Measurements from ENCODE around the gene NAT14. TPM values are rescaled to one million over a fixed set of nuclear protein-coding genes. Genes with fewer than 3 reads are reported as not detected.
A peak's percentile ranks its signal among the peaks of the same experiment; 100 is the strongest.

The NAT14 gene
- total RNA-seq, 1 experiment from 2014 or later, result 87.7 TPM

DNA sequence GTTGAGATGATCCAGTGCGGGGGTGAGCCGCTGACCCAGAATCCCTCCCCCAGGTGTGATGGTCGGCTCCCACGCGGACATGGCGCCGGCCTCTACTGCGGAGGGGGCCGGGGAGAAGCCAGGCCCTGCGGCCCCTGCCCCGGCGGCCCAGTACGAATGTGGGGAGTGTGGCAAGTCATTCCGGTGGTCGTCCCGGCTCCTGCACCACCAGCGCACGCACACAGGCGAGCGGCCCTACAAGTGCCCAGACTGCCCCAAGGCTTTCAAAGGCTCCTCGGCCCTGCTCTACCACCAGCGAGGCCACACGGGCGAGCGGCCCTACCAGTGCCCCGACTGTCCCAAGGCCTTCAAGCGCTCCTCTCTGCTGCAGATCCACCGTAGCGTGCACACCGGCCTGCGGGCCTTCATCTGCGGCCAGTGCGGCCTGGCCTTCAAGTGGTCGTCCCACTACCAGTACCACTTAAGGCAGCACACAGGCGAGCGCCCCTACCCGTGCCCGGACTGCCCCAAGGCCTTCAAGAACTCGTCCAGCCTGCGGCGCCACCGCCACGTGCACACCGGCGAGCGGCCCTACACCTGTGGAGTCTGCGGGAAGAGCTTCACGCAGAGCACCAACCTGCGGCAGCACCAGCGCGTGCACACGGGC, 3.7 kb upstream of the NAT14 start (continued):
- TF ChIP-seq, protein P1, sequence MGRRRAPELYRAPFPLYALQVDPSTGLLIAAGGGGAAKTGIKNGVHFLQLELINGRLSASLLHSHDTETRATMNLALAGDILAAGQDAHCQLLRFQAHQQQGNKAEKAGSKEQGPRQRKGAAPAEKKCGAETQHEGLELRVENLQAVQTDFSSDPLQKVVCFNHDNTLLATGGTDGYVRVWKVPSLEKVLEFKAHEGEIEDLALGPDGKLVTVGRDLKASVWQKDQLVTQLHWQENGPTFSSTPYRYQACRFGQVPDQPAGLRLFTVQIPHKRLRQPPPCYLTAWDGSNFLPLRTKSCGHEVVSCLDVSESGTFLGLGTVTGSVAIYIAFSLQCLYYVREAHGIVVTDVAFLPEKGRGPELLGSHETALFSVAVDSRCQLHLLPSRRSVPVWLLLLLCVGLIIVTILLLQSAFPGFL (CRISPR knock-in tag; IDR thresholded peaks at IDR 0.05; ENCODE audit: borderline replicate concordance), result no peak

DNA sequence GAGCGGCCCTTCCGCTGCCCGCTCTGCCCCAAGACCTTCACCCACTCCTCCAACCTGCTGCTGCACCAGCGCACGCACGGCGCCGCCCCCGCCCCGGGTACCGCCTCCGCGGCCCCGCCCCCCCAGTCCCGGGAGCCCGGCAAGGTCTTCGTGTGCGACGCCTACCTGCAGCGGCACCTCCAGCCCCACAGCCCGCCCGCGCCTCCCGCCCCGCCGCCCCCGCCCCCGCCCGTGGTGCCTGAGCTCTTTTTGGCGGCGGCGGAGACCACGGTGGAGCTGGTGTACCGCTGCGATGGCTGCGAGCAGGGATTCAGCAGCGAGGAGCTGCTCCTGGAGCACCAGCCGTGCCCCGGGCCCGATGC, 3.2 kb upstream of the NAT14 start:
- Mint-ChIP-seq H3K27me3 (ENCODE audit: low read depth) (no peaks in the 10 kb centered on the region), H3K9me3 (no peaks in the 10 kb centered on the region), H3K4me3 (peak overlapping the region; percentile 25; the same call in 1 of the 2 replicates), H3K4me1 (peaks cover 20% of the 10 kb centered on the region), H3K36me3 (no peaks in the 10 kb centered on the region), H3K27ac (no peak overlapping the region)
- DNase-seq (ENCODE audit: low spot score) (no peak), ATAC-seq (peak; percentile 7; the same call in 1 of the 2 replicates)
- ChIA-PET POLR2A (no interaction called here), CTCF (interaction anchor here (0.6 to 13.5 kb wide), 4 partner anchors 14 to 125 kb away, joined by 3 to 96 read pairs (median 8); no protein-coding TSS in a partner anchor)
- TF ChIP-seq, protein P2, sequence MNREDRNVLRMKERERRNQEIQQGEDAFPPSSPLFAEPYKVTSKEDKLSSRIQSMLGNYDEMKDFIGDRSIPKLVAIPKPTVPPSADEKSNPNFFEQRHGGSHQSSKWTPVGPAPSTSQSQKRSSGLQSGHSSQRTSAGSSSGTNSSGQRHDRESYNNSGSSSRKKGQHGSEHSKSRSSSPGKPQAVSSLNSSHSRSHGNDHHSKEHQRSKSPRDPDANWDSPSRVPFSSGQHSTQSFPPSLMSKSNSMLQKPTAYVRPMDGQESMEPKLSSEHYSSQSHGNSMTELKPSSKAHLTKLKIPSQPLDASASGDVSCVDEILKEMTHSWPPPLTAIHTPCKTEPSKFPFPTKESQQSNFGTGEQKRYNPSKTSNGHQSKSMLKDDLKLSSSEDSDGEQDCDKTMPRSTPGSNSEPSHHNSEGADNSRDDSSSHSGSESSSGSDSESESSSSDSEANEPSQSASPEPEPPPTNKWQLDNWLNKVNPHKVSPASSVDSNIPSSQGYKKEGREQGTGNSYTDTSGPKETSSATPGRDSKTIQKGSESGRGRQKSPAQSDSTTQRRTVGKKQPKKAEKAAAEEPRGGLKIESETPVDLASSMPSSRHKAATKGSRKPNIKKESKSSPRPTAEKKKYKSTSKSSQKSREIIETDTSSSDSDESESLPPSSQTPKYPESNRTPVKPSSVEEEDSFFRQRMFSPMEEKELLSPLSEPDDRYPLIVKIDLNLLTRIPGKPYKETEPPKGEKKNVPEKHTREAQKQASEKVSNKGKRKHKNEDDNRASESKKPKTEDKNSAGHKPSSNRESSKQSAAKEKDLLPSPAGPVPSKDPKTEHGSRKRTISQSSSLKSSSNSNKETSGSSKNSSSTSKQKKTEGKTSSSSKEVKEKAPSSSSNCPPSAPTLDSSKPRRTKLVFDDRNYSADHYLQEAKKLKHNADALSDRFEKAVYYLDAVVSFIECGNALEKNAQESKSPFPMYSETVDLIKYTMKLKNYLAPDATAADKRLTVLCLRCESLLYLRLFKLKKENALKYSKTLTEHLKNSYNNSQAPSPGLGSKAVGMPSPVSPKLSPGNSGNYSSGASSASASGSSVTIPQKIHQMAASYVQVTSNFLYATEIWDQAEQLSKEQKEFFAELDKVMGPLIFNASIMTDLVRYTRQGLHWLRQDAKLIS (CRISPR knock-in tag; IDR thresholded peaks at IDR 0.05; ENCODE audit: borderline replicate concordance), result no peak
- TF ChIP-seq FOXK1 (CRISPR knock-in tag; IDR thresholded peaks at IDR 0.05) (no peak), TCF7 (CRISPR knock-in tag; IDR thresholded peaks at IDR 0.05; ENCODE audit: low read depth) (no peak), ZNF671 (CRISPR knock-in tag; IDR thresholded peaks at IDR 0.05) (no peak), ZNF219 (CRISPR knock-in tag; IDR thresholded peaks at IDR 0.05; ENCODE audit: borderline replicate concordance) (no peak), RORB (CRISPR knock-in tag; IDR thresholded peaks at IDR 0.05) (no peak), MXD4 (CRISPR knock-in tag; IDR thresholded peaks at IDR 0.05; ENCODE audit: borderline replicate concordance) (no peak), GRHL2 (CRISPR knock-in tag; IDR thresholded peaks at IDR 0.05; ENCODE audit: insufficient replicate concordance, severe bottlenecking) (no peak)
- TF ChIP-seq, protein P3, sequence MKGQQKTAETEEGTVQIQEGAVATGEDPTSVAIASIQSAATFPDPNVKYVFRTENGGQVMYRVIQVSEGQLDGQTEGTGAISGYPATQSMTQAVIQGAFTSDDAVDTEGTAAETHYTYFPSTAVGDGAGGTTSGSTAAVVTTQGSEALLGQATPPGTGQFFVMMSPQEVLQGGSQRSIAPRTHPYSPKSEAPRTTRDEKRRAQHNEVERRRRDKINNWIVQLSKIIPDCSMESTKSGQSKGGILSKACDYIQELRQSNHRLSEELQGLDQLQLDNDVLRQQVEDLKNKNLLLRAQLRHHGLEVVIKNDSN (CRISPR knock-in tag; IDR thresholded peaks at IDR 0.05), result no peak
- TF ChIP-seq, protein P4, sequence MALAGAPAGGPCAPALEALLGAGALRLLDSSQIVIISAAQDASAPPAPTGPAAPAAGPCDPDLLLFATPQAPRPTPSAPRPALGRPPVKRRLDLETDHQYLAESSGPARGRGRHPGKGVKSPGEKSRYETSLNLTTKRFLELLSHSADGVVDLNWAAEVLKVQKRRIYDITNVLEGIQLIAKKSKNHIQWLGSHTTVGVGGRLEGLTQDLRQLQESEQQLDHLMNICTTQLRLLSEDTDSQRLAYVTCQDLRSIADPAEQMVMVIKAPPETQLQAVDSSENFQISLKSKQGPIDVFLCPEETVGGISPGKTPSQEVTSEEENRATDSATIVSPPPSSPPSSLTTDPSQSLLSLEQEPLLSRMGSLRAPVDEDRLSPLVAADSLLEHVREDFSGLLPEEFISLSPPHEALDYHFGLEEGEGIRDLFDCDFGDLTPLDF (CRISPR knock-in tag; IDR thresholded peaks at IDR 0.05), result no peak

DNA sequence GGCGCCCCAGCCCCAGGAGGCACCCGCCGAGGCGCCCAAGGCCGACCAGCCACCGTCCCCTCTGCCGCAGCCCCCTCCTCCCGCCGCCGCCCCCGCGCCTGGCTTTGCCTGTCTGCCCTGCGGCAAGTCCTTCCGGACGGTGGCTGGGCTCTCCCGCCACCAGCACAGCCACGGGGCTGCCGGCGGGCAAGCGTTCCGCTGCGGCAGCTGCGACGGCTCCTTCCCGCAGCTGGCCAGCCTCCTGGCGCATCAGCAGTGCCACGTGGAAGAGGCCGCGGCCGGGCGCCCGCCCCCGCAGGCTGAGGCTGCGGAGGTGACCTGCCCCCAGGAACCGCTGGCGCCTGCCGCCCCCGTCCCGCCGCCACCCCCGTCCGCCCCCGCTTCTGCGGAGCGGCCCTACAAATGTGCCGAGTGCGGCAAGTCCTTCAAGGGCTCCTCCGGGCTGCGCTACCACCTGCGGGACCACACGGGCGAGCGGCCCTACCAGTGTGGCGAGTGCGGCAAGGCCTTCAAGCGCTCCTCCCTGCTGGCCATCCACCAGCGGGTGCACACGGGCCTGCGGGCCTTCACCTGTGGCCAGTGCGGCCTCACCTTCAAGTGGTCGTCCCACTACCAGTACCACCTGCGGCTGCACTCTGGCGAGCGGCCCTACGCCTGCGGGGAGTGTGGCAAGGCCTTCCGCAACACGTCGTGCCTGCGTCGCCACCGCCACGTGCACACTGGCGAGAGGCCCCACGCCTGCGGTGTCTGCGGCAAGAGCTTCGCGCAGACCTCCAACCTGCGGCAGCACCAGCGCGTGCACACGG, 2.6 kb upstream of the NAT14 start:
- ATAC-seq, result no peak
- ChIA-PET CTCF (interaction anchor here (0.6 to 13.5 kb wide), 5 partner anchors 15 to 125 kb away, joined by 3 to 96 read pairs (median 13); no protein-coding TSS in a partner anchor), POLR2A (no interaction called here)
- no peaks in the 10 kb centered on the region for H3K36me3 Mint-ChIP-seq
- peaks cover 23% of the 10 kb centered on the region for H3K4me1 Mint-ChIP-seq
- H3K27ac Mint-ChIP-seq, result no peak overlapping the region
- no peak overlapping the region for H3K4me3 Mint-ChIP-seq
- H3K9me3 Mint-ChIP-seq, result no peaks in the 10 kb centered on the region
- no peaks in the 10 kb centered on the region for H3K27me3 Mint-ChIP-seq (ENCODE audit: low read depth)
- no peak for DNase-seq (ENCODE audit: low spot score)
- TF ChIP-seq OVOL2 (CRISPR knock-in tag; IDR thresholded peaks at IDR 0.05; ENCODE audit: borderline replicate concordance), result no peak
- no peak for TF ChIP-seq NR1H2 (CRISPR knock-in tag; IDR thresholded peaks at IDR 0.05)
- TF ChIP-seq ZNF416 (CRISPR knock-in tag; IDR thresholded peaks at IDR 0.05), result no peak
- TF ChIP-seq RELA (CRISPR knock-in tag; IDR thresholded peaks at IDR 0.05; ENCODE audit: borderline replicate concordance), result no peak
- no peak for TF ChIP-seq TEAD1 (CRISPR knock-in tag; IDR thresholded peaks at IDR 0.05)
- TF ChIP-seq, protein P5, sequence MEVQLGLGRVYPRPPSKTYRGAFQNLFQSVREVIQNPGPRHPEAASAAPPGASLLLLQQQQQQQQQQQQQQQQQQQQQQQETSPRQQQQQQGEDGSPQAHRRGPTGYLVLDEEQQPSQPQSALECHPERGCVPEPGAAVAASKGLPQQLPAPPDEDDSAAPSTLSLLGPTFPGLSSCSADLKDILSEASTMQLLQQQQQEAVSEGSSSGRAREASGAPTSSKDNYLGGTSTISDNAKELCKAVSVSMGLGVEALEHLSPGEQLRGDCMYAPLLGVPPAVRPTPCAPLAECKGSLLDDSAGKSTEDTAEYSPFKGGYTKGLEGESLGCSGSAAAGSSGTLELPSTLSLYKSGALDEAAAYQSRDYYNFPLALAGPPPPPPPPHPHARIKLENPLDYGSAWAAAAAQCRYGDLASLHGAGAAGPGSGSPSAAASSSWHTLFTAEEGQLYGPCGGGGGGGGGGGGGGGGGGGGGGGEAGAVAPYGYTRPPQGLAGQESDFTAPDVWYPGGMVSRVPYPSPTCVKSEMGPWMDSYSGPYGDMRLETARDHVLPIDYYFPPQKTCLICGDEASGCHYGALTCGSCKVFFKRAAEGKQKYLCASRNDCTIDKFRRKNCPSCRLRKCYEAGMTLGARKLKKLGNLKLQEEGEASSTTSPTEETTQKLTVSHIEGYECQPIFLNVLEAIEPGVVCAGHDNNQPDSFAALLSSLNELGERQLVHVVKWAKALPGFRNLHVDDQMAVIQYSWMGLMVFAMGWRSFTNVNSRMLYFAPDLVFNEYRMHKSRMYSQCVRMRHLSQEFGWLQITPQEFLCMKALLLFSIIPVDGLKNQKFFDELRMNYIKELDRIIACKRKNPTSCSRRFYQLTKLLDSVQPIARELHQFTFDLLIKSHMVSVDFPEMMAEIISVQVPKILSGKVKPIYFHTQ (CRISPR knock-in tag; IDR thresholded peaks at IDR 0.05), result no peak
- TF ChIP-seq KAT7 (CRISPR knock-in tag; IDR thresholded peaks at IDR 0.05; ENCODE audit: borderline replicate concordance), result no peak
- no peak for TF ChIP-seq FOXK1 (CRISPR knock-in tag; IDR thresholded peaks at IDR 0.05)
- TF ChIP-seq NR2C2 (CRISPR knock-in tag; IDR thresholded peaks at IDR 0.05), result no peak
- TF ChIP-seq, protein P6, sequence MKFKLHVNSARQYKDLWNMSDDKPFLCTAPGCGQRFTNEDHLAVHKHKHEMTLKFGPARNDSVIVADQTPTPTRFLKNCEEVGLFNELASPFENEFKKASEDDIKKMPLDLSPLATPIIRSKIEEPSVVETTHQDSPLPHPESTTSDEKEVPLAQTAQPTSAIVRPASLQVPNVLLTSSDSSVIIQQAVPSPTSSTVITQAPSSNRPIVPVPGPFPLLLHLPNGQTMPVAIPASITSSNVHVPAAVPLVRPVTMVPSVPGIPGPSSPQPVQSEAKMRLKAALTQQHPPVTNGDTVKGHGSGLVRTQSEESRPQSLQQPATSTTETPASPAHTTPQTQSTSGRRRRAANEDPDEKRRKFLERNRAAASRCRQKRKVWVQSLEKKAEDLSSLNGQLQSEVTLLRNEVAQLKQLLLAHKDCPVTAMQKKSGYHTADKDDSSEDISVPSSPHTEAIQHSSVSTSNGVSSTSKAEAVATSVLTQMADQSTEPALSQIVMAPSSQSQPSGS (CRISPR knock-in tag; IDR thresholded peaks at IDR 0.05; ENCODE audit: borderline replicate concordance, low read depth), result no peak
